ENCODE results near the gene FAM111B.
"Not testable (repeated sequence)": the region's sequence is repeated elsewhere in the genome, so short reads cannot be mapped to it uniquely, and the experiment has no call there.

DNA sequence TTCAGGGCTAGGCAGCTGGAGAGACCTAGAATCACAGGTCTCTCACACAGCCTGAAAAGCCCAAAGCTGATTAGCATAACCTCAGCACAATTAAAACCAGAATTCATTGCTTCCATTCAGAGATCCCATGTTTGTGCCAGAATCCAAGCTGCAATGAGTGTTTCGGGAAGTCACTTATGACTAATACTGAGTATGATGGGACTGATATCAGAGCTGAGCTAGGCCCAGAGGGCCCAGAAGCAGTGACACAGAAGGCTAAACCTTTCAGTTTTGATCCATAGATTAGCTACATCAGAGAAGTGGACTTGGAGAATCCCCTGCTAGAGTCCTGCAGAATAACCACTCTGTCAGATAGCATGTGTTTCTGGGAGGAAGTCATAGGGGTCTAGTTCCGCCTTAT, 26.6 kb upstream of the FAM111B start:
- TF ChIP-seq, protein P1, sequence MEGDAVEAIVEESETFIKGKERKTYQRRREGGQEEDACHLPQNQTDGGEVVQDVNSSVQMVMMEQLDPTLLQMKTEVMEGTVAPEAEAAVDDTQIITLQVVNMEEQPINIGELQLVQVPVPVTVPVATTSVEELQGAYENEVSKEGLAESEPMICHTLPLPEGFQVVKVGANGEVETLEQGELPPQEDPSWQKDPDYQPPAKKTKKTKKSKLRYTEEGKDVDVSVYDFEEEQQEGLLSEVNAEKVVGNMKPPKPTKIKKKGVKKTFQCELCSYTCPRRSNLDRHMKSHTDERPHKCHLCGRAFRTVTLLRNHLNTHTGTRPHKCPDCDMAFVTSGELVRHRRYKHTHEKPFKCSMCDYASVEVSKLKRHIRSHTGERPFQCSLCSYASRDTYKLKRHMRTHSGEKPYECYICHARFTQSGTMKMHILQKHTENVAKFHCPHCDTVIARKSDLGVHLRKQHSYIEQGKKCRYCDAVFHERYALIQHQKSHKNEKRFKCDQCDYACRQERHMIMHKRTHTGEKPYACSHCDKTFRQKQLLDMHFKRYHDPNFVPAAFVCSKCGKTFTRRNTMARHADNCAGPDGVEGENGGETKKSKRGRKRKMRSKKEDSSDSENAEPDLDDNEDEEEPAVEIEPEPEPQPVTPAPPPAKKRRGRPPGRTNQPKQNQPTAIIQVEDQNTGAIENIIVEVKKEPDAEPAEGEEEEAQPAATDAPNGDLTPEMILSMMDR (IDR thresholded peaks at IDR 0.05) = not testable (repeated sequence)
- TF ChIP-seq POLR2A (IDR thresholded peaks at IDR 0.05) = not testable (repeated sequence)
